Measurements from ENCODE around the gene THBS4.

THBS4 gene

DNA sequence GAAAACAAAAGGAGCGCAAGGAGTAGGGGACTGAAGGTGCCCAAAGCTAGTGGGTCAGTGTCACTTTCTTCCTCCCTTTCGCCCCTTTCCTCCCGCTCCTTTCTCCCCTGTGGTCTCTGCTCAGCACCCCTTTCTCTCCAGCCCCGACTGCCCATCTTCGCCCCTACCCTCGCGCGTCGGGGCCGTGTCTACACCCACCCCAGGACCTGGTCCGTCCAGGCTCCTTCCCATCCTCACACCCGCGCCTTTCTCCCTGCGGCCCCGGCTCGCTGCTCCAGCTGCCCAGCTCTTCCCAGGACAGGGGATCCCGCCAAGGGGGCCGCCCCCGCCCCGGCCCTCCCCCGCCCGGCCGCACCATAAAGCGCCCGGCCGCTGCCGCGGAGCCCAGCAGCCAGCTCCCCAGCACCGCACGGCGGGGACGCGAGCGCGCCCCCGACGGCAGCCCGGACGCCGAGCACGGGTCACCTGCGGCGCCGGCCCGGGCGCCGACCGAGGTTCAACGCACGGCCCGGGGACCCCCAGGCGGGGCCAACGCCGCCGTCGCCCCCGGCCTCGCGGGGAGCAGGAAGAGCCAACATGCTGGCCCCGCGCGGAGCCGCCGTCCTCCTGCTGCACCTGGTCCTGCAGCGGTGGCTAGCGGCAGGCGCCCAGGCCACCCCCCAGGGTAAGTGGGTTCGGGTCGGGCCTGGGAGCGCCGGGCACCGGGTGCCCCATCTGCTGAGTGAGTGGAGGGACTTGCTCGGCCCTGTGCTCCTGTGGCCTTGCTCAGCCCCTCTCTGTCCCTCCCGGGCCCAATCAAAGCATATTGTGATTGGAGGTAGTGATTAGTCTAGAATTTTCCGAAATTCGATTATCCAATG lies at the start of gene THBS4:
Gene THBS4 (plus strand): TSS at position 387 of the 860 bp plus-strand sequence. CDS start 190 bp downstream, at position 577.
- H3K36me3 ChIP-seq (replicated peaks; ENCODE audit: low read depth, low read length) = no peaks in the 10 kb centered on the region
- no peak within 1 kb of the TSS for H3K4me3 ChIP-seq (ENCODE audit: low read length)
- no peaks in the 10 kb centered on the region for H3K9me3 ChIP-seq (ENCODE audit: insufficient read depth, low read length)
- H3K9ac ChIP-seq (ENCODE audit: low read length) = no peak within 1 kb of the TSS
- no peaks in the 10 kb centered on the region for H4K20me1 ChIP-seq (ENCODE audit: insufficient read depth, low read length)
- no peak within 1 kb of the TSS for H3K27ac ChIP-seq (ENCODE audit: low read length)
- H3K27me3 ChIP-seq (ENCODE audit: low read depth, low read length) = peaks cover 24% of the 10 kb centered on the region; the same call in 1 of the 2 replicates
- H3K4me2 ChIP-seq (ENCODE audit: low read length) = no peak within 1 kb of the TSS
- peaks cover 16% of the 10 kb centered on the region for H3K4me1 ChIP-seq (ENCODE audit: low read length)
- no peaks in the 10 kb centered on the region for H3K79me2 ChIP-seq (ENCODE audit: low read length)
- no peak within 1 kb of the TSS for H2AFZ ChIP-seq (ENCODE audit: low read depth, low read length)
- TF ChIP-seq EZH2phosphoT487 (IDR thresholded peaks at IDR 0.05; ENCODE audit: low read depth) = no peak
- TF ChIP-seq, protein P1, sequence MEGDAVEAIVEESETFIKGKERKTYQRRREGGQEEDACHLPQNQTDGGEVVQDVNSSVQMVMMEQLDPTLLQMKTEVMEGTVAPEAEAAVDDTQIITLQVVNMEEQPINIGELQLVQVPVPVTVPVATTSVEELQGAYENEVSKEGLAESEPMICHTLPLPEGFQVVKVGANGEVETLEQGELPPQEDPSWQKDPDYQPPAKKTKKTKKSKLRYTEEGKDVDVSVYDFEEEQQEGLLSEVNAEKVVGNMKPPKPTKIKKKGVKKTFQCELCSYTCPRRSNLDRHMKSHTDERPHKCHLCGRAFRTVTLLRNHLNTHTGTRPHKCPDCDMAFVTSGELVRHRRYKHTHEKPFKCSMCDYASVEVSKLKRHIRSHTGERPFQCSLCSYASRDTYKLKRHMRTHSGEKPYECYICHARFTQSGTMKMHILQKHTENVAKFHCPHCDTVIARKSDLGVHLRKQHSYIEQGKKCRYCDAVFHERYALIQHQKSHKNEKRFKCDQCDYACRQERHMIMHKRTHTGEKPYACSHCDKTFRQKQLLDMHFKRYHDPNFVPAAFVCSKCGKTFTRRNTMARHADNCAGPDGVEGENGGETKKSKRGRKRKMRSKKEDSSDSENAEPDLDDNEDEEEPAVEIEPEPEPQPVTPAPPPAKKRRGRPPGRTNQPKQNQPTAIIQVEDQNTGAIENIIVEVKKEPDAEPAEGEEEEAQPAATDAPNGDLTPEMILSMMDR (IDR thresholded peaks at IDR 0.05; ENCODE audit: low read depth, low read length) = no peak

DNA sequence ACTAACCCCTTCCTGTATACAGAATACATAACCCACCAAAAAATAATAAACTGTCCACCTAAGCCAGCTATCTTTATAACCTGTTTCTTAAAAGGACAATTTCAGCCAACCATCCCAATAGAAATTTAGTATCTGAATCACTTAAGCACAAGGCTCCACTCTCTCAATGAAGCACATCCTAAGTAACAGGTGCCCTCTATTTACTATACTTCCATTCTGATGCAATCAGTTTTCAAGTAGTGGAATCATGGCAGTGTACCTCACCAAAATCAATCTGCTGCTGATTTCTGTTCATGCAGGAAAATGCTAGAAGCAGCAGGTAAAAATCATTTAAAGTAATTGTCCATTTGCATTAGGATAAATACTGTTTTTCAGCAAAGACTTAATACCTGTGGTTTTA lies 48.9 kb upstream of the THBS4 start:
- Histone ChIP-seq H3K9ac (ENCODE audit: low read length) (no peak overlapping the region), H3K79me2 (ENCODE audit: low read length) (no peaks in the 10 kb centered on the region), H4K20me1 (ENCODE audit: insufficient read depth, low read length) (no peaks in the 10 kb centered on the region), H2AFZ (ENCODE audit: low read depth, low read length) (no peak overlapping the region), H3K27me3 (ENCODE audit: low read depth, low read length) (no peaks in the 10 kb centered on the region; the same call in 1 of the 2 replicates), H3K27ac (ENCODE audit: low read length) (no peak overlapping the region), H3K4me3 (ENCODE audit: low read length) (no peak overlapping the region), H3K4me2 (ENCODE audit: low read length) (no peak overlapping the region), H3K36me3 (replicated peaks; ENCODE audit: low read depth, low read length) (no peaks in the 10 kb centered on the region), H3K4me1 (ENCODE audit: low read length) (no peaks in the 10 kb centered on the region), H3K9me3 (ENCODE audit: insufficient read depth, low read length) (no peaks in the 10 kb centered on the region)
- TF ChIP-seq EZH2phosphoT487 (IDR thresholded peaks at IDR 0.05; ENCODE audit: low read depth) = no peak
- TF ChIP-seq, protein P1 (IDR thresholded peaks at IDR 0.05; ENCODE audit: low read depth, low read length) = no peak

DNA sequence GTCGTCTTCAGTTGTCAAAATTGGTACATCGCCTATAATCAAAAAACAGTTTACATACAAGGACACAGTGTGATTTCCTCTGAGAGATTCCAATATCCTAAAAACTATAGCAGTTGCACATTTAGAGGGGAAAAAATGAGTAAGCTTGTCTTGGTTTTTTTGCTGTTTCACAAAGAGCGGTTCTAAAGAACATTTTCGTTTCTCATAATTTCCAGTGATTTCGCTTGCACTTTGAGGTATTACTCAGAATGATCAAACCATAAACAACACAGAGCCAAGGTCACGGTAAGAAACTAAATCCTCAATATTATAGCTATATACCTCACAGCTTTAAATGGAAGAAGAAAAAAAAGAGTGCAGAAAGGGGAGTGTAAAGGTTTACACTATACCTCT lies 44.9 kb upstream of the THBS4 start:
- H4K20me1 ChIP-seq (ENCODE audit: insufficient read depth, low read length) = no peaks in the 10 kb centered on the region
- no peaks in the 10 kb centered on the region for H3K4me1 ChIP-seq (ENCODE audit: low read length)
- H3K4me2 ChIP-seq (ENCODE audit: low read length) = no peak overlapping the region
- H3K9me3 ChIP-seq (ENCODE audit: insufficient read depth, low read length) = no peaks in the 10 kb centered on the region
- no peak for TF ChIP-seq EZH2phosphoT487 (IDR thresholded peaks at IDR 0.05; ENCODE audit: low read depth)
- TF ChIP-seq, protein P1 (IDR thresholded peaks at IDR 0.05; ENCODE audit: low read depth, low read length) = no peak
- peaks cover 3% of the 10 kb centered on the region; the same call in 1 of the 2 replicates for H3K27me3 ChIP-seq (ENCODE audit: low read depth, low read length)
- no peak overlapping the region for H3K27ac ChIP-seq (ENCODE audit: low read length)
- H3K79me2 ChIP-seq (ENCODE audit: low read length) = no peaks in the 10 kb centered on the region
- no peak overlapping the region for H2AFZ ChIP-seq (ENCODE audit: low read depth, low read length)
- no peaks in the 10 kb centered on the region for H3K36me3 ChIP-seq (replicated peaks; ENCODE audit: low read depth, low read length)
- no peak overlapping the region for H3K9ac ChIP-seq (ENCODE audit: low read length)
- no peak overlapping the region for H3K4me3 ChIP-seq (ENCODE audit: low read length)

- no peaks in the 10 kb centered on the region for H4K20me1 ChIP-seq (ENCODE audit: insufficient read depth, low read length)
- H3K27ac ChIP-seq (ENCODE audit: low read length) = no peak within 1 kb of the TSS
- H3K36me3 ChIP-seq (replicated peaks; ENCODE audit: low read depth, low read length) = no peaks in the 10 kb centered on the region
- no peak within 1 kb of the TSS for H2AFZ ChIP-seq (ENCODE audit: low read depth, low read length)
- no peaks in the 10 kb centered on the region for H3K4me1 ChIP-seq (ENCODE audit: low read length)
- no peaks in the 10 kb centered on the region for H3K9me3 ChIP-seq (ENCODE audit: insufficient read depth, low read length)
- H3K4me2 ChIP-seq (ENCODE audit: low read length) = no peak within 1 kb of the TSS
- no peak for TF ChIP-seq EZH2phosphoT487 (IDR thresholded peaks at IDR 0.05; ENCODE audit: low read depth)
- TF ChIP-seq, protein P1 (IDR thresholded peaks at IDR 0.05; ENCODE audit: low read depth, low read length) = no peak
- H3K79me2 ChIP-seq (ENCODE audit: low read length) = no peaks in the 10 kb centered on the region
- H3K4me3 ChIP-seq (ENCODE audit: low read length) = no peak within 1 kb of the TSS
- H3K27me3 ChIP-seq (ENCODE audit: low read depth, low read length) = peaks cover 3% of the 10 kb centered on the region; the same call in 1 of the 2 replicates
- no peak within 1 kb of the TSS for H3K9ac ChIP-seq (ENCODE audit: low read length)
Measured at GRCh38 chr5:79990598-79991507, 44.3 kb upstream of the THBS4 start, which contains the start of gene MTX3. TSS of gene MTX3 (minus strand) at chr5:79991262. CDS start at chr5:79991238, 24 bp downstream.

Data from OCI-LY3 (cell line).